Measurements from ENCODE around the gene ICOS.
"Not testable (repeated sequence)": the region's sequence is repeated elsewhere in the genome, so short reads cannot be mapped to it uniquely, and the experiment has no call there.

The ICOS gene

GRCh38 chr2:203975912-203976311 lies 39.3 kb downstream of the ICOS start:
- no peak for DNase-seq (ENCODE audit: low read depth)

DNA sequence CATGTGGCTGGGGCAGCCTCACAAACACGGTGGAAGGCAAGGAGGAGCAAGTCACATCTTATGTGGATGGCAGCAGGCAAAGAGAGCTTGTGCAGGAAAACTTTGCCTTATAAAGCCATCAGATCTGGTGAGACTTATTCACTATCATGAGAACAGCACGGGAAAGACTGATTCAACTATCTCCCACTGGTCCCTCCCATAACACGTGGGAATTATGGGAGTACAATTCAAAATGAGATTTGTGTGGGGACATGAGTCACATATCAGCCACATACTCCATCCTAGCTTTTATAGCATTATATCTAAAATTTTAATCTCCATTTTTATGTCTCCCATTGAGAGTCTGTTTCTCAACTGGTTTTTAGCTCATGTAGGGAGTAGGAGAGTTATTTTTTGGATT lies 45.7 kb downstream of the ICOS start:
- no peak for DNase-seq (ENCODE audit: low read depth)

- DNase-seq (ENCODE audit: low read depth), result no peak
Measured at GRCh38 chr2:203983064-203983715, 46.6 kb downstream of the ICOS start.

GRCh38 chr2:203985978-203986377 lies 49.4 kb downstream of the ICOS start:
- DNase-seq (ENCODE audit: low read depth), result not testable (repeated sequence)

GRCh38 chr2:203987959-203988358 lies 51.4 kb downstream of the ICOS start:
- no peak for DNase-seq (ENCODE audit: low read depth)

DNA sequence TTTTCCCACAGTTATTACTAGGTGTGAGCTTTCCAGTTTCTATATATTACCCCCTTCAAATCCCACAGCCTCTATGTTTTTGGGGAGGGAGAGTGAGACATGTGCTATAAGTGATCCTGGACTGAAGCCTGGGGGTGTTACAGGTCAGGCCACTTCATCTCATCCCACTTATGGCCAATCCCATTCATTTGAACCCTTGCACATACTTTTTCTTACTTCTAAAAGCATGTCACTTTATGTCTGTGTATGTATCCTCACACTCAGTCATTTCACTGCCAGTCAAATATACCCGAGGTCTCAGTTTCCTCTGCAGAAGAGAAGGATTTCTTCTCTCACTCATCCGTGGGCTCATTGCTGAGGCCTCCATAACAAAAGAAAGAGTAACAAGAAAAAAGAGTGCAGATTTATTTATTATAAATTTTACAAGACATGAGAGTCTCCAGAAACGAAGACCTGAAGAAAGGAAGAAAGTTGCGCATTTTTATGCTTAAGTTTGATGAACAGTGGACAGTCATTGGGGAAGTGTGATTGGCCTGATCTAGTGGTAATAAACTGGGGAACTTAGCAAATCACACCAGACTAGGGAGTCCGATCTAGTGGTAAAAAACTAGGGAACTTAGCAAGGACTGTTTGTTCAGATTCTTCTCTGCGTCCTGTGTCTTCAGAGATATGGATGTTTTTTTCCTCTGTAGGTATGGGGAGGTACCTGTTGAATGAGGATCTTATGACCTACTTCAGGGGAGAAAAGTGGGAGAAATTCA lies 52.1 kb downstream of the ICOS start:
- no peak for DNase-seq (ENCODE audit: low read depth)

- no peak for DNase-seq (ENCODE audit: low read depth)
Measured at GRCh38 chr2:203989521-203989920, 53.0 kb downstream of the ICOS start.

DNA sequence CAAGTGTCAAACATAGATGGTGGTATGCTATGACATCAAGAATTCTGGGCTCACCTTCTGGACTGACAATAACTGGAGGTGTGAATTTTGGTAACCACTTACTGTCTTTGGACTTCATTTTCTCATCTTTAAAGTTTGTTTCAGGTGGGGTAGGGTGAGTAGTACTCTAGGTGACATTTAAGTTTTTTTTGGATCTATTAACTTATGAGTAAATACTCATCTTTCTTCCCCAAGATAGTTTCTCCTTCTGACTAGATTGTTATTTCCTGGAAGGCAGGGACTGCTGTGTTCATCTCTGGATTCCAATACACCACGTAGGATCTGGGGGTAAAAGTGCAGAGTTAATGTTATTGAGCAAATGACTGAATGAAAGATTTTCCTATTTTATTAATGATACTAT lies 55.9 kb downstream of the ICOS start:
- DNase-seq (ENCODE audit: low read depth), result no peak

GRCh38 chr2:203993011-203993410 lies 56.4 kb downstream of the ICOS start:
- no peak for DNase-seq (ENCODE audit: low read depth)

GRCh38 chr2:203993560-203993959 lies 57.0 kb downstream of the ICOS start:
- no peak for DNase-seq (ENCODE audit: low read depth)

DNA sequence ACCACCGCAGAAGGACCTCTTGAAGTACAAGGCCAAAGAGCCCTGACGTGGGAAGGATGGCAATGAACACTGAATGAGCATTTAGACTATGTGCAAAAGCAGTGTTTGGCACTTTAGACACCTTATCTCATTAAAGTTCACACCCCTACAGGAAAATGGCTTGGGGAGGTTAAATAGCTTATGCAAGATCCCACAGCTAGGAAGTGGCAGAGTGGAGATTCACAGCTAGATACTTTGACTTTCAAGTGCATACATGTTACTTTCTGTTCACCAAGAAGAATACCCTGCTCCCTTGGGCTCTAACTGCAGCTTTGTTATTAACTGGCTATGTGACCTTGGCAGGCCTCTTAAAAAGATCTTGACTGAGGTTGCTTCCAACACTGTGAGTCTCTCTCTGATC lies 58.2 kb downstream of the ICOS start:
- no peak for DNase-seq (ENCODE audit: low read depth)

DNA sequence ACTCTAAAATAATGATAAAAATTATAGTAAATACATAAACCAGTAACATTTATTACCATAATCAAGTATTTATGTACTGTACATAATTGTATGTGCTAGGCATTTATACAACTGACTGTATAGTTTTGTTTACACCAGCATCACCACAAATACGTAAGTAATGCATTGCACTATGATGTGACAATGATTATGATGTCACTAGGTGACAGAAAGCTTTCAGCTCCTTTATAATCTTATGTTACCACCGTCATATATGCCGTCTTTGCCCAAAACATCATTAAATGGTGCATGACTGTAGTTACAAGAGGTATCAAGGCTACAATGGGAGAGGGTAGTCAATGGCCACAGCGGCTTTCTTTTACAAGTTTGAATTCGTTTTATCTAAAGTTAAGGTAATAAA lies 60.1 kb downstream of the ICOS start:
- DNase-seq (ENCODE audit: low read depth), result no peak

DNA sequence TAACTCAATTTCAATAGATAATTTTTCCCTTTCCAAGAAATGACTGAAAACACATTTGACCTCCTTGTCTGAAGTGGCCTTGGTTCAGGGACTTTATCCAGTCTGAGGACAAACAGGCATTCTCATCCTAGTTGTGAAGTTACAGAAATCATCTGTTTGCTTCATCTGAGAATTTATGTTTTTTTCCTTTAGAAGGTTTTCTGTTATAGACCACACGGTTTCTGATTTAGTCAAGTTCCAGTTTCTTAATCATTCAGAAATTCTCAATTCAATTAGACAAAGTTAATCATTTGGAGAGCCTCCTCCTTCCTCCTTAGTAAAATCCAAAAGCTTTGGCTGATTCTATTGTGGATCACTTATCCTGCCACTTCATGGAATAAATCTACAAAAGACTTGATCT lies 60.9 kb downstream of the ICOS start:
- no peak for DNase-seq (ENCODE audit: low read depth)

- DNase-seq (ENCODE audit: low read depth), result no peak
Measured at GRCh38 chr2:203997980-203998809, 61.6 kb downstream of the ICOS start.

GRCh38 chr2:203999835-204000234 lies 63.3 kb downstream of the ICOS start:
- no peak for DNase-seq (ENCODE audit: low read depth)

- no peak for DNase-seq (ENCODE audit: low read depth)
Measured at GRCh38 chr2:204000446-204000845, 63.9 kb downstream of the ICOS start.

DNA sequence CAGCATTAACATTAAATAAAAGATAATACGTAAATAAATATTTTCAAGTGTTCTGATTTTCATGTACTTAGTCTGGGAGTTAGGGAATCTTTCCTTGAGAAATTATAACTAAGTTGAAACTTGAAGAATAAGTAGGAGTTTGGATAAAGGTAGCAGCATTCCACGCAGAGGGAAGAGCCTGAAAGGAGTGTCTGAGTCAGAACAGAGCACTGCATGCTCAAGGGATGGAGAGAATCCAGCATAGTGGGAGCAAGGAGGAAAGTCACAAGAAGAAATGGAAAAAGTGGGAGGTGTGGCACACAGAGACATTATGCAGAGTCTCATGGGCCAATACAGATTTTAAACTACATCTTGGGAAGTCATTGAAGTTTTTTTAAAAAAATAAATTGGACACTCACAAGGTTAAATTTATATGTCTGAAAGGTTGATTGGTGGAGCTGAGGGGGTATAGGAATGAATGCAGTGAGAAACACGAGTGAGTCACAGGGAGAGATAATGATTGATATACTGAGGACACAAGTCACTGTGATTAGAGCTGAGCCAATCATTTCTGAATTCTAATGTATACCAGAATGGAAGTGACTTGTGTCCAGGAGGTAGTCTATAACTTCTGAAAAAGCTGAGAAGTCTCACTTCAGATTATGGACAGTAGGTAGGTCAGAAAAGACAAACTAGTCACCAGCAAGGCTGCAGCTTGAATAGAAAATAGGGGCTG lies 66.9 kb downstream of the ICOS start:
- DNase-seq (ENCODE audit: low read depth), result no peak

DNA sequence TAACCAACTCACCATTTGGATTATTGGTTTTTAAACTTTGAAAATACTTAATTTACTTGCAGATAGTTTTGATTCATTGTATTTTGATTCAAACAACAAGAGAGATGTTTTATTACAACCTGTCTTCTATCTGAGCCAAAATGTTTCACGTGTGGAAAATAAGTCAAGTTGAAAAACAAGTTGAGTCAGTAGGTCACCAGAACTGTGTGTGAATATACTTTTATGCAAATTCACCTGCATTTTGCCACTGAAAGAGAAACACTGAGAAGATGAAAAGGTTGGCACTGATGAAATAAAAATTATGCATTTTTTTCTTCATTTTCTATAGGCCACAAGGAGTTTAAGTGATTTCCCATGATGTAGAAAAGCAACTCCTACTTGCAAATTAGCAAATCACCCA lies 68.3 kb downstream of the ICOS start:
- no peak for DNase-seq (ENCODE audit: low read depth)

- no peak for DNase-seq (ENCODE audit: low read depth)
Measured at GRCh38 chr2:204005940-204006721, 69.6 kb downstream of the ICOS start.

DNA sequence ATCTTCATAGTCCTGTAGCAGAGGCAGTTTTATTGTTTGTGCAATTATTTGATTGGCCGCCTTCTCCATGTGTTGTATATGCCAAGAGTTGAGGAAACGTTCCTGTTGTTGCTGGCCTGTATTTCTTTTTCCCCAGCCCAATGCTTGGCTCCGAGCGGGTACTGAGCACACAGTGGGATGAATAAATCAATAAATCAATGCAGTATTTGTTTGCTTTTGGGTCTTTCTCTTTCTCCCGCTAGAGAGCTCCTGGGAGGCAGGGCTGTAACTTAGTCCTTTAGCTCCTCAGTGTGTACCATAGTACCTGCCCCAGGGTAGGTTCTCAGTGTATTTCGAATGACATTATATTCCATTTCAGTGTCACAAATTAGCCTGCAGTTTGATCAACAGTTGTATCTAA lies 71.8 kb downstream of the ICOS start:
- no peak for DNase-seq (ENCODE audit: low read depth)
